NCI-H1417 treated with DMSO at 0.1 percent for 48 hours (cell line): ENCODE measurements around the gene SLC35E1.

ENCODE experiments used
- DNase-seq: peaks from one replicate; lab custom pipeline; 2025; lab: John Stamatoyannopoulos, UW

Gene SLC35E1

GRCh38 chr19:16596399-16596798 is 24.2 kb upstream of the SLC35E1 start:
- no peak for DNase-seq

GRCh38 chr19:16595097-16595496 is 22.9 kb upstream of the SLC35E1 start:
- DNase-seq = no peak

- DNase-seq = no peak
Measured at GRCh38 chr19:16594681-16595091, 22.5 kb upstream of the SLC35E1 start.

- no peak for DNase-seq
Measured at GRCh38 chr19:16594131-16594586, 21.9 kb upstream of the SLC35E1 start.

GRCh38 chr19:16593181-16593580 is 21.0 kb upstream of the SLC35E1 start:
- no peak for DNase-seq

- DNase-seq = no peak
Measured at GRCh38 chr19:16591803-16592556, 19.8 kb upstream of the SLC35E1 start.

- DNase-seq = no peak
Measured at GRCh38 chr19:16590876-16591802, 18.9 kb upstream of the SLC35E1 start.

GRCh38 chr19:16589917-16590316 is 17.7 kb upstream of the SLC35E1 start:
- no peak for DNase-seq

- no peak for DNase-seq
Measured at GRCh38 chr19:16588824-16589577, 16.8 kb upstream of the SLC35E1 start.

GRCh38 chr19:16587833-16588823 is 15.9 kb upstream of the SLC35E1 start:
- no peak for DNase-seq

GRCh38 chr19:16586991-16587832 is 15.0 kb upstream of the SLC35E1 start:
- no peak for DNase-seq

GRCh38 chr19:16586477-16586871 is 14.3 kb upstream of the SLC35E1 start:
- DNase-seq = no peak

- DNase-seq = no peak
Measured at GRCh38 chr19:16585808-16586476, 13.7 kb upstream of the SLC35E1 start.

GRCh38 chr19:16585094-16585801 is 13.0 kb upstream of the SLC35E1 start:
- no peak for DNase-seq

GRCh38 chr19:16584248-16585093 is 12.3 kb upstream of the SLC35E1 start:
- DNase-seq = no peak

- no peak for DNase-seq
Measured at GRCh38 chr19:16582486-16583261, 10.5 kb upstream of the SLC35E1 start.

- no peak for DNase-seq
Measured at GRCh38 chr19:16581971-16582343, 9.7 kb upstream of the SLC35E1 start.
